GM04503 (cell line): ENCODE data around the gene OR2T8.
"Not testable (repeated sequence)": the region's sequence is repeated elsewhere in the genome, so short reads cannot be mapped to it uniquely, and the experiment has no call there.

Experiments used
- DNase-seq: peaks from one replicate; pipeline ENCODE4 v3.0.0-alpha.2; 2012; ENCODE audit warnings: low read depth

Gene OR2T8, protein sequence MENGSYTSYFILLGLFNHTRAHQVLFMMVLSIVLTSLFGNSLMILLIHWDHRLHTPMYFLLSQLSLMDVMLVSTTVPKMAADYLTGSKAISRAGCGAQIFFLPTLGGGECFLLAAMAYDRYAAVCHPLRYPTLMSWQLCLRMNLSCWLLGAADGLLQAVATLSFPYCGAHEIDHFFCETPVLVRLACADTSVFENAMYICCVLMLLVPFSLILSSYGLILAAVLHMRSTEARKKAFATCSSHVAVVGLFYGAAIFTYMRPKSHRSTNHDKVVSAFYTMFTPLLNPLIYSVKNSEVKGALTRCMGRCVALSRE

DNA sequence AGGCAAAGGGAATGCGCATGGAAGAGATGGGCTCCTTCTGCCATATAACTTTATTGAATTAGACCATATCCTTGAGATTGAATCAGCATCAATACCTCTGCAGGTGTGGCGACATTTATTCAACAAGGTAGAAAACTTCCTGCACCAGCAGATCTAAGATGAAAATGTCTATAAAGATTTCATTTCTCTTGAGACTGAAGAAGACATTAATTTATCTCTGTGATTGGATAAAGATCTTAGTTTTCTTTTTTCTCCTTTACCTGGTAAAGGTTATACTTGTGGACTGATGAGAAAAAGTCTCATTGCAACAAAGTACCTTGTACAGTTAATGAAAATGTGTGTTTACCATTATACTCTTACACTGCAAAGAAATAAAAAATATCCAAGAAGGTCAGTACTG lies at the start of gene OR2T8:
TSS of gene OR2T8 (plus strand) at position 301 of the 400 bp plus-strand sequence. CDS start 766 bp downstream, outside the sequence.
- no peak for DNase-seq

DNA sequence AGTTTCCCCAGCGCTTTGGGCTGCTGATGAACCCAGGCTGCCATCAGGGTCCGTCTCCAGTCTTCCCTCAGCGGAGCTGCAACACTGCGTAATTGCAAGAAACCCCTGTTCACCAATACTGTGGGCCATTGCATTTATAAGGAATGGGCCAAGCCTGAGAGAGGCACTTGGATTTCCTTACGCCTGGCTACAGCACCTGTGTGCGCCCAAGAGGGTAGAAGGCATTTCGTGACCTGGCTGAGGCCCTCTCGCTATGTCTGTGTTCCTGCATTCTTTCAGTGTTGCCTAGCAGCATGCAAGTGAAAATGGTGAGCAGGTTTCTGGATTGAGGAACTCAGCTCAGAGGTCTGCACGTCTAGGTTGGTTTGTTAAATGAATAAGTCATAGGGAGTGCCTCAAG lies 36.7 kb upstream of the OR2T8 start:
- no peak for DNase-seq

DNA sequence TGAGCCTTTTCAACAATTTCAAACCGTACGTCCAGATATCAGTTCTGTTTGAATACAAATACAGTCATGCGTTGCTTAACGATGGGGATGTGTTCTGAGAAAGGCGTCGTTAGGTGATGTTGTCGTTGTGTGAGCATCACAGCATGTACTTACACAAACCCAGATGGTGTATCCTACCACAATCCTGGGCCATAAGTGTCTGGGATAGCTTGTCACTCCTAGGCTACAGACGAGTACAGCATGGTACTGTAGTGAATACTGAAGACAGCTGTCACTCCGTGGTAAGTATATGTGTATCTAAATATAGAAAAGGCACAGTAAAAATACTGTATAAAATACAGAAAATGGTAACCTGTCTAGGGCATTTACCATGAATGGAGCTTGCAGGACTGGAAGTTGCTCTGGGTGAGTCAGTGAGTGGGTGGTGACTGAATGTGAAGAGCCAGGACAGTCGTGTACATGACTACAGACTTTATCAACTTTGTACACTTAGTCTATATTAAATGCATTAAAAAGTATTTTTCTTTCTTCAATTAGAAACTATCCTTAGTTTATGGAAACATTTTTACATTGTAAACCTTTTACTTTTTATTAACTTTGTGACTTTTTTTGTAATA lies 35.1 kb upstream of the OR2T8 start:
- DNase-seq, result no peak

DNA sequence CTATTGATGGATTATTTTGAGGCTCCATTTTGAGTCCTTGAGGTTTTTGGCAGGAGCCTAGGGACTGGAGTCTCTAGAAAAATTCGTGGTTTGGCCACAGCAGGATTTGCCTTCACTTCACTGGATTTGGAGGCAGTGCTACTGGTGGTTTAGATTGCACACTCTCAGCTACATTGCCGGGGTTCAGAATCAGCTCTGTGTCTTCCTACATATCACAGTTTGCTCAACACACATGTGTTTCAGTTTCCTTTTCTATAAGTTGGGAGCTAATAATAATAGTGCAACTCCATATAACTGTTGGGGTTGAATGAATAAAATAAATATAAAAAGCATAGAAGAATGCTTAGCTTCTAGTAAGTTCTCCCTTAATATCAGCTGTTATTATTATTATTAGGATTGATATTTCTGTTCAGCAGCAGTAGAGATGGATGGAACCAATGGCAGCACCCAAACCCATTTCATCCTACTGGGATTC lies 24.9 kb upstream of the OR2T8 start, which contains the start of gene OR2W3:
TSS of gene OR2W3 (plus strand) at position 425 of the 475 bp plus-strand sequence. CDS start at position 425, 0 bp downstream.
- no peak for DNase-seq

DNA sequence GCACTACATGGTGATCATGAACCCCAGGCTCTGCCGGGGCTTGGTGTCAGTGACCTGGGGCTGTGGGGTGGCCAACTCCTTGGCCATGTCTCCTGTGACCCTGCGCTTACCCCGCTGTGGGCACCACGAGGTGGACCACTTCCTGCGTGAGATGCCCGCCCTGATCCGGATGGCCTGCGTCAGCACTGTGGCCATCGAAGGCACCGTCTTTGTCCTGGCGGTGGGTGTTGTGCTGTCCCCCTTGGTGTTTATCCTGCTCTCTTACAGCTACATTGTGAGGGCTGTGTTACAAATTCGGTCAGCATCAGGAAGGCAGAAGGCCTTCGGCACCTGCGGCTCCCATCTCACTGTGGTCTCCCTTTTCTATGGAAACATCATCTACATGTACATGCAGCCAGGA lies 24.1 kb upstream of the OR2T8 start:
- no peak for DNase-seq

DNA sequence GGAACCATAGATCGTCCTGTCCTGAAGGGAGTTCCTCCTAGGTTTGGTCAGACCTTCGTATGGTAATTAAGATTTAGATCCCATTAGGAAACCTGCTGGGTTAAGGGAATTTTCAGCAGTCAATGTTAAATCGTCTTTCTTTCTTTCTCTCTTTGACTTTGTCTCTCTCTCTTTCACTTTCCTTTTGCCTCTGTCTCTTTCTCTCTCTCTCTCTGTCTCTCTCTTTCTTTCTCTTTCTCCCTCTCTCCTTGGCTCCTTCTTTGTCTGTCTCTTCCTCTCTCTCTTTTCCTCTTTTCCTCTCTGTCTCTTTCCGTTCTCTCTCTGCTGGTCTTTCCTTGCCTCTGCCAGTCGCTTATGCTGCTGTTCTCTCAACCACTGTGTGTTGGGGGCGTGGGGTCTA lies 15.9 kb upstream of the OR2T8 start:
- no peak for DNase-seq

DNA sequence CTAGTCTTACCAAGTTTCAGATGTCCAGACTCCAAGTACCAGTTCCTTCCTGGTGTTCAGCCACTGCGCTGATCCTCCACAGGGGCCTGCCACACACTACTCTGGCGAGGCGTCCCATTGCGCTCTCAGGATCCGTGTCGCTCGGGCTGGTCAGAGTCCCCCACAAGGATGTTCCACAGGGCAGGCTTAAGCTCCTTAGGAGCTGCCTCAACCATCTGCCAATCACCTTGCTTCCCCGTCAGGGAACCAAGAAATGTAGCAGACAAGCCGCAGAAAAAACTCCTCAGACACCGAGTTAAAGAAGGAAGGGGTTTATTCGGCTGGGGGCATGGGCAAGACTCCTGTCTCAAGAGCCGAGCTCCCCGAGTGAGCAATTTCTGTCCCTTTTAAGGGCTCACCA lies 14.9 kb upstream of the OR2T8 start:
- DNase-seq, result no peak

DNA sequence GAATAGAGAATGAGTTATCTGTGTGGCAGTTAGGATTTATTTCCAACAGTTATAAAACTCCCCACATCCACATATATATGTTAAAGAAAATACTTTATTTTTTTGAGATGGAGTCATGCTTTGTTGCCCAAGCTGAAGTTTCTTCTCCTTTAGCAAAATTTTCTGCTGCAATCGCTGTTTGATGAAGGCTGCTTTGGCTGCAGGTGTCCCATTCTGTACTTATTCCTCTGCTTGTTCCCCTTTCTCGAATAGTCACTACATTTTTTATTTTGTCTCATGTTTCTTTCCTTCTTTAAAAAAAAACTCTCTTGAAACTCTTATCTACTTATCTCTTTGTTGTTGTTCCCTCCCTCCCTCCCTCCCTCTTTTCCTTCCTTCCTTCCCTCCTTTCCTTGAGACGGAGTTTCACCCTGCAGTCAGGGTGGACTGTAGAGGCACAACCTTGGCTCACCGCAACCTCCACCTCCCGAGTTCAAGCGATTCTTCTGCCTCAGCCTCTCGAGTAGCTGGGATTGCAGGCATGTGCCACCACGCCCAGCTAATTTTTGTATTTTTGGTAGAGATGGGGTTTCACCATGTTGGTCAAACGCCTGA lies 14.0 kb upstream of the OR2T8 start:
- DNase-seq, result no peak

DNA sequence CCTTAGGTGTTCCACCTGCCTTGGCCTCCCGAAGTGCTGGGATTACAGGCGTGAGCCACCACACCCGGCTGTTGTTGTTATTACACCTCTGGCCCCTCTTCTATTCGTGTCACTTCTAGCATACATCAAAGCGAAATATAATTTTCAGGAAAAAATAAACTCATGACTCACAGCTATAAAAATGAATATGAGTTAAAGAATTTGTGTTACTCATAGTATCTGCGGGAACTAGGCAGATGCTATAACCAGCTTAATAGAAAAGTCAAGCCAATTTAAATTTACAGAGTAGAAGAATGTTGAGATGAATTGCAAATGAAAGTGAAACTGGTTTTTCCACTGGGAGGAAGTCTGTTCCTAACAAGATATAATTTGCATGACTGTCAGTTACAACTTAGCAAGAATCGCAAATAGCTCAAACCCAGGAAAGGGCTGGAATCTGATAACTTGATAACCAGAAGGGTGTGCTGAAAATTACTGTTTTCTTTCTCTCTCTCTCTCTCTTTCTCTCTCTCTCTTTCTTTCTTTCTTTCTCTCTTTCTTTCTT lies 13.5 kb upstream of the OR2T8 start:
- DNase-seq, result no peak

DNA sequence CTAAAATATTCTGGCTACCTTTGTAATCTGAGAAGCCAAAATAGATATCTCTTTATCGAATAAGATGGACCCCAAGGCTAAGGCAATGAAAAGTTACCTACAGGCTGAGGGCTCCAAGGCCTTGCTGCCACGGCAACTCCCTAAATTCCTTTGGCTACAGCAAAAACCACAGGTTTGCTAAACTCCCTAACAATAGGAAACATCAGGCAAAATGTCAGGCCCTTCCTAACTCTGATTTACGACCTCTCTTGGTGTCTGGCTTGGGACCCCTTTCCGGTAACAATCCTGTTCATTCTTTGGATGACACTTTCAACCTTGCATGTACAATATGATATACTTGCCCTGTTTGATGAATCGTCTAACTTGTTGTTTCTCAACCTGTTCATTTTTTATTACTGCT lies 11.3 kb upstream of the OR2T8 start:
- DNase-seq, result no peak

DNA sequence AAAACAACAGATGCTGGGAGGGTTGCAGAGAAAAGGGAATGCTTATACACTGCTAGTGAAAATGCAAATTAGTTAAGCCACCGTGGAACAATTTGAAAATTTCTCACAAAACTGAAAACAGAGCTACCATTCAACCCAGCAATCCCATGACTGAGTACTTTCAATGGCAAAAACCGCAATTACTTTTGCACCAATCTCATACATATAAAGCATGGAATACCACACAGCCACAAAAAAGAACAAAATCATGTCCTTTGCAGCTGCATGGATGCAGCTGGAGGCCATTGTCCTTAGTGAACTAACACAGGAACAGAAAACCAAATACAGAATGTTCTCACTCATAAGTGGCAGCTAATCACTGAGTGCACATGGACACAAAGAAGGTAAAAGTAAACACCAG lies 6.3 kb upstream of the OR2T8 start:
- DNase-seq, result no peak

DNA sequence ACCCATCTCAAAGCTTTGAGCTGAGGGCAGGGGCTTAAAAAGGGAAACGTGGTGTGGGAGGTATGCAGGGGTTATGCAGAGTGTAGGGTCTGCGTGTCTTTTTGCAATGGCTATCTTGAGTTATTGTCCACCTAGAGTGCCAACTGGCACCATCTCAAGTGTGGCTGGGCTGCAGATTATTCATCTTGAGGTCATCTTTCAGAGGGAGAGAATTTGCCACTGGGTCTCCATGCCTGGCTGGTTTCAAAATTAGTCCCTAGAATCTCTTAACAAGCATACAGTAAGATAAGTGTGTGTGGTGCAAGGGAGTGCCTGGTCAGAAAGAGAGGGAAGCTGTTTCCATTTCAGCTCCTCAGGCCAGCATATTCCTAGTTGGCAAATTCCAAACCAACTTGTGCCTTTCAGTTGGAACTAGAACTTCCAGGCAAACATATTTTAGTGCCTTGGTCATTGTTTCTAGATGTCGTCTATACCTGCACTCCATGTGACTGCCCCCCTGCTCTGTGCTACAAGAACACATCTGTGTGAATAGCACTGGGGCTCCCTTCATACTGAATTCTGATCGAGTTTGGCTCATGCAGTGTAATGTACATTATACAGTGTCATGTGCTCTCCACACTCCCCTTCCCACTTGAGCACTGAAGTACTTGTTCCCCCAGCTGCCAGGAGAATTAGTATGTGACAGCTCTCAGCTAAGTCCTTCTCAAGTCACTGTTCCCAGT lies 5.0 kb upstream of the OR2T8 start:
- no peak for DNase-seq

DNA sequence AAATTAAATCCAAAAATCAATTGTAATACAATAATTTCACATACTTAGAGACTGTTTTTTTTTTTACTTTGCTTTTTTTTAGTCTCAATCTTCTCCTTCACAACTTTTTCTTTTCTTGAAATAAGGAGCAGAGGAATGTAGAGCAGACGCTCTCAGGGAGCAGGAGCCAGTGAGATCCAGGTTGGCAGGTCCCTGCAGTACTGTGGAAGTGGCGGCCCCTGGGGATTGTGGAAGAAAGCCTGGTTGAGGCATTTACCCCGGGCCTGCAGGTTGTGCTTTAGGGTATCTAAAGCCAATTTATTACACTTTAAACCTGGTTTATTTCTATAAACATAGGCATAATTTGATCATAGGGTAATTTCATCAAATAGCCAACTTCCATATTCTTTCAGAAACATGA lies 3.9 kb downstream of the OR2T8 start:
- DNase-seq, result no peak

DNA sequence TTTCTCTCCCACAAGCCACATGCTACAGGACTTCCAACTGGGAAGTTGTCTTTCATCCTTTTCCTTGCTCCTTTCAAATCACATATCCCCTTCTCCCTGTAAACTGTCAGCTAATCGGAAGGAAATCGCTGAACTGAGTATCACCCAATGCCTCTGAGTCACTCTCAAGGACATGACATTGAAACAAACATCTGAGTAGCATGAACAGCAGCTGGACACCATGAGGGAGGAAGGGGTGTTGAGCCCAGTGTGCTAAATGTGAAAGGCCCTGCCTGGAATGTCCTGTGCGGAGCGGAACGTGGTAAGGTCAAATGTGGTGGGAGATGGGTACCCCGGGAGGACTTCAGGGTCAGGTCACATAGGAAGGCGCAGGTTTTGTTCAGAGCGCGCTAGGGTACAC lies 4.8 kb downstream of the OR2T8 start, which contains the start of gene OR2AJ1:
TSS of gene OR2AJ1 (plus strand) at position 22 of the 400 bp plus-strand sequence. CDS start 8,880 bp downstream, outside the sequence.
- DNase-seq, result no peak

DNA sequence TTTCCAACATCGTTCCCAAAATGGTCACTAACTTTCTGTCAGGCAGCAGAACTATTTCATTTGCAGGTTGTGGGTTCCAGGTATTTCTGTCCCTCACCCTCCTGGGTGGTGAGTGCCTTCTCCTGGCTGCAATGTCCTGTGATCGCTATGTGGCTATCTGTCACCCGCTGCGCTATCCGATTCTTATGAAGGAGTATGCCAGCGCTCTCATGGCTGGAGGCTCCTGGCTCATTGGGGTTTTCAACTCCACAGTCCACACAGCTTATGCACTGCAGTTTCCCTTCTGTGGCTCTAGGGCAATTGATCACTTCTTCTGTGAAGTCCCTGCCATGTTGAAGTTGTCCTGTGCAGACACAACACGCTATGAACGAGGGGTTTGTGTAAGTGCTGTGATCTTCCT lies 13.9 kb downstream of the OR2T8 start:
- no peak for DNase-seq

DNA sequence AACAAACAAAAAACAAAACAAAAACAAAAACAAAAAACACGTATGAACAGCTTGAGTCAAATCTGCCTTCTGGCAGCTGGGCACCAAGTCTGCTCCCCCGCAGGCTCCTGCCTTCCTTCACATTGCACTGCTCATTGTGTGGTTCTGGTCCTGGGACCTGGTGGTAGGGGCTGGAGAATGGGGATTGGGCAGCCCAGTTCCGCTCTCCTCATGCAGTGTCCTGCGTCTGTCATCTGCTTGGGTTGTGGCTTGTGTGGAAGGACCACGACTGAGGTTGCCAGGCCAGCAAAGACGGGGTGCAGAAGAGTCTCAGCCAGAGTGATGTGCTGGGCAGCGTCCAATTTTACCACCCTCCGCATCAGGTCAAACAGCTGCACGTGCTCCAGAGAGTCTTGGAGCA lies 15.7 kb downstream of the OR2T8 start:
- no peak for DNase-seq

DNA sequence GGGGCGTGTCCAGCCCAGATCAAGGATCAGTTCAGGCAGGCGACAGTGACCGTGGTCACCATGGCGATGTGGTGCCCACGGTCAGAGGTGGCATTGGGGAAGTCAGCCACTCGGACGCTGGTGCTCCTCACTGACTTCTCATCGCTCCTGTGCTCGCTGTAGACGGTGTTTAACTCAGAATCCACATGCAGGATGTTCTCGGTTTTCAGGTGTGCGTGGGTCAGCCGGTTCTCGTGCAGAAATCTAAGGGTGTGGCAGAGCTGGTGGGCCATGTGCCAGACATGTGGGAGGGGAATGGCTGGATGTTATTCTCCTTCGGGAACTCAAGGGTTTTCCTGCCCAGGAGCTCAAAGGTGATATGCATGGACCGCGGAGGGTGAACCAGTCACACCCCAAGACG lies 16.4 kb downstream of the OR2T8 start:
- DNase-seq, result no peak

DNA sequence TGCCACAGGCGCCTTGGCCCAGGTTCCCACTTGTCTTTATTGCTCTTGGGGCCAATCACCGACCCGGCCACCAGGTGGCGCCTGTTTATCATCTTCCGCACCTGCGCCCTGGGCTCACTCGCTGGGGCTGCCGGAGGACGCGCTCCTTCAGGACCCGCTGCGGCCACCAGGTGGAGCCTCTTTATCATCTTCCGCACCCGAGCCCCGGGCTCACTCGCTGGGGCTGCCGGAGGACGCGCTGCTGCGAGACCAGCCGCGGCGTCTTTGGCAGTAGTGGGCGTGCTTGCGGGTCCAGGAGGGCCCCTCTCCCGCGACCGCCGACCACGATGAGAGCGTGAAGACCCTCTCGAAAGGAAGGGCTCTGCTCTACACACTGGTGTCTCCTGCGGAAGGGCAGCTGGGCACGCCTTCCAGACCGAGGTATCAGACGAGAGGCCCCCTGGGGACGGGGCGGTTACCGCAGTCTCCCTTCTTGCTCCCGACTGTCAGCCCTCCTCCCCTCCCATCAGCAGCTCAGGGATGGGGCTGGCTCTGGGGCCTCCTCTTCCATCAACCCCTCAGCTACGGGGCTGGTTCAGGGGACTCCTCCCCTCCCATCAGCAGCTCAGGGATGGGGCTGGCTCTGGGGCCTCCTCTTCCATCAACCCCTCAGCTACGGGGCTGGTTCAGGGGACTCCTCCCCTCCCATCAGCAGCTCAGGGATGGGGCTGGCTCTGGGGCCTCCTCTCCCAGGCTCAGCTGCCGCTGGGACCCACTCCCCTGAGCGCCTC lies 17.1 kb downstream of the OR2T8 start:
- not testable (repeated sequence) for DNase-seq

DNA sequence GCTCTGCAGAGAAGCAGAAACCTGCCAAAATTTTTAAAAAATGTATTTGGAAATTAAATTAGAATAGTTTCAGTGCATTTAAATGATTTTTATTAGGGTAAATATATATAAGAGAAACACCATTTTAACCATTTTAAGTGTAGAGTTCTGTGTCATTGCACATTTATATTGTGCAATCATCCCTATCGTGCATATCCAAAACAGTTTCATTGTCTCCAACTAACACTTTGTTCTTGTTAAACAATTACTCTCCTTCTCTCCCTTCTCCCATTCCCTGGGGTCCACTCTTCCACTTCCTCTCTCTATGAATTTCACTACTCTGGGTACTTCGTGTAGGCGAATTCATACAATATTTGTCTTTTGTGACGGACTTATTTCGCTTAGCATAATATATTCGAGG lies 22.6 kb downstream of the OR2T8 start:
- DNase-seq, result no peak

DNA sequence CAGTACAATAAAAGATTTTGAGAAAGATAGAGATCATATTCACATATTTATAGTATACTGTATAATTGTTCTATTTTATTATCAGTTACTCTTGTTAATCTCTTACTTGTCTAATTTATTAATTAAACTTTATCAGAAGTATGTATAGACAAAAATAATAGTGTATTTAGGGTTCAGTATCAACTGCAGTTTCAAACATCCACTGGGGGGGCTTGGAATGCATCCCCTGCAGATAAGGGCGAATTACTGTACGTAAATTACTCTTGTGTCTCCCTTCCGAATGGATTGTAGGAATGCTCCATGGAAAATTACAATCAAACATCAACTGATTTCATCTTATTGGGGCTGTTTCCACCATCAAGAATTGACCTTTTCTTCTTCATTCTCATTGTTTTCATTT lies 28.5 kb downstream of the OR2T8 start, which contains the start of gene OR2L8:
TSS of gene OR2L8 (plus strand) at position 301 of the 400 bp plus-strand sequence. CDS start at position 301, 0 bp downstream.
- DNase-seq, result no peak

DNA sequence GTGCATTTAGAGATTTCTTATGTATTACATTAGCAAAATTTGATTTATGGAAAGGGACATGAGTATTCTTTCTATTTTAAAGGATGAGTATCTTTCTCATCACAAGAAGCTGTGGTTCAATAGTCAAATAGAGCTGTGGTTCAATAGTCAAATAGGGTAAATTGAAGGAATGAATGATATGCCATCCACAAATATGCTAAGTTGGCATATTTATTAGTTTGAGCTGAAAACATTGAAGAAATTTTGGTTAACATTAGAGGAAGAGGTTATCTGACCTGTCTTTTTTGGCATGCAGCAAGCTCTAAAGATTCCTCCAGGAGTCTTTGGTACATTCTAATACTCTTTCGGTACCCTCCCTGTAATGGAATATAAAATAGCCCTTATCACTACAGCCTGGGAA lies 33.4 kb downstream of the OR2T8 start:
- no peak for DNase-seq
